Mesenchymal stem cell (in vitro differentiated cells and primary cell): ENCODE results near the gene MED12L.

Experiments used
- DNase-seq: peaks from one replicate; pipeline ENCODE4 v3.0.0-alpha.2; 2013
- H2AFZ ChIP-seq: one replicate; pipeline ENCODE4 v1.6.1; 2013; ENCODE audit warnings: low read depth, mild to moderate bottlenecking, control low read depth, inconsistent platforms, low read length, moderate library complexity
- H2AK5ac ChIP-seq: 2 replicates; pipeline ENCODE4 v1.6.1; 2013; ENCODE audit warnings: low read length, moderate library complexity, mild to moderate bottlenecking, inconsistent platforms; ENCODE audit not compliant: severe bottlenecking
- H2BK120ac ChIP-seq: one replicate; pipeline ENCODE4 v1.6.1; 2013; ENCODE audit warnings: low read depth, mild to moderate bottlenecking, inconsistent platforms, low read length, moderate library complexity
- H2BK12ac ChIP-seq, 2 experiments: one replicate each; pipeline ENCODE4 v1.6.1; 2013; ENCODE audit warnings: inconsistent platforms in 2 of 2, low read length in 2 of 2, mild to moderate bottlenecking in 2 of 2, moderate library complexity in 2 of 2, control low read depth in 1 of 2
- H2BK15ac ChIP-seq: one replicate; pipeline ENCODE4 v1.6.1; 2013; ENCODE audit warnings: mild to moderate bottlenecking, low read depth, inconsistent platforms; ENCODE audit not compliant: poor library complexity, severe bottlenecking
- H2BK5ac ChIP-seq: 2 replicates; pipeline ENCODE4 v1.6.1; 2013; ENCODE audit warnings: low read depth, mild to moderate bottlenecking, low read length, control low read depth, inconsistent platforms; ENCODE audit not compliant: poor library complexity, severe bottlenecking
- H3K14ac ChIP-seq, 2 experiments: one replicate each; pipeline ENCODE4 v1.6.1; 2013; ENCODE audit warnings: inconsistent platforms in 2 of 2, low read length in 2 of 2, control low read depth in 1 of 2, mild to moderate bottlenecking in 1 of 2, moderate library complexity in 1 of 2
- H3K18ac ChIP-seq, 2 experiments: one replicate each; pipeline ENCODE4 v1.6.1; 2013; ENCODE audit warnings: inconsistent platforms in 2 of 2, low read length in 2 of 2, control low read depth in 1 of 2, low read depth in 1 of 2, mild to moderate bottlenecking in 1 of 2
- H3K23ac ChIP-seq, 2 experiments: one replicate each; pipeline ENCODE4 v1.6.1; 2013; ENCODE audit warnings: inconsistent platforms in 2 of 2, low read length in 2 of 2, mild to moderate bottlenecking in 2 of 2, moderate library complexity in 2 of 2, control low read depth in 1 of 2
- H3K27ac ChIP-seq: 2 replicates; pipeline ENCODE4 v1.5.1; 2013; ENCODE audit warnings: mild to moderate bottlenecking, moderate library complexity, low read length, control low read depth, inconsistent platforms; ENCODE audit not compliant: poor library complexity, severe bottlenecking
- H3K27me3 ChIP-seq, 2 experiments: 2 replicates each; pipeline versions ENCODE4 v1.6.1 to v1.7.0; 2013; ENCODE audit warnings: low read length in 2 of 2, mild to moderate bottlenecking in 2 of 2, moderate library complexity in 2 of 2, control low read depth in 1 of 2, inconsistent platforms in 1 of 2; ENCODE audit not compliant: control insufficient read depth in 1 of 2, insufficient read depth in 1 of 2
- H3K36me3 ChIP-seq, 2 experiments: 2 replicates each; pipeline versions ENCODE4 v1.6.1 to v1.7.0; 2013; ENCODE audit warnings: low read length in 2 of 2, control low read depth in 1 of 2, inconsistent platforms in 1 of 2, low read depth in 1 of 2, mild to moderate bottlenecking in 1 of 2; ENCODE audit not compliant: insufficient read depth in 2 of 2, control insufficient read depth in 1 of 2
- H3K4ac ChIP-seq, 2 experiments: one replicate each; pipeline ENCODE4 v1.6.1; 2013; ENCODE audit warnings: inconsistent platforms in 2 of 2, low read length in 2 of 2, mild to moderate bottlenecking in 2 of 2, moderate library complexity in 2 of 2, control low read depth in 1 of 2, low read depth in 1 of 2
- H3K4me1 ChIP-seq: 2 replicates; pipeline ENCODE4 v1.6.1; 2013; ENCODE audit warnings: low read depth, low read length, control low read depth; ENCODE audit not compliant: control insufficient read depth, insufficient read depth
- H3K4me2 ChIP-seq: 2 replicates; pipeline ENCODE4 v1.6.1; 2013; ENCODE audit warnings: low read length, mild to moderate bottlenecking, inconsistent platforms; ENCODE audit not compliant: poor library complexity, severe bottlenecking
- H3K4me3 ChIP-seq, 2 experiments: 2 replicates each; pipeline versions ENCODE4 v1.5.1 to v1.7.0; 2013; ENCODE audit warnings: low read length in 2 of 2, mild to moderate bottlenecking in 2 of 2, control low read depth in 1 of 2, low read depth in 1 of 2; ENCODE audit not compliant: insufficient read depth in 1 of 2
- H3K79me1 ChIP-seq: replicated peaks from 2 replicates; pipeline ENCODE4 v1.6.1; 2013; ENCODE audit warnings: mild to moderate bottlenecking, control low read depth, low read length, inconsistent platforms; ENCODE audit not compliant: poor library complexity, severe bottlenecking
- H3K9ac ChIP-seq: 2 replicates; pipeline ENCODE4 v1.7.0; 2013; ENCODE audit warnings: mild to moderate bottlenecking, low read length, moderate library complexity
- H3K9me3 ChIP-seq: 2 replicates; pipeline ENCODE4 v1.7.0; 2013; ENCODE audit warnings: mild to moderate bottlenecking, low read length; ENCODE audit not compliant: control insufficient read depth
- H4K8ac ChIP-seq: one replicate; pipeline ENCODE4 v1.6.1; 2013; ENCODE audit warnings: inconsistent platforms, mild to moderate bottlenecking, low read length, moderate library complexity
- H4K91ac ChIP-seq: one replicate; pipeline ENCODE4 v1.6.1; 2013; ENCODE audit warnings: mild to moderate bottlenecking, low read length, inconsistent platforms
- WGBS: methylation state at CpG from one replicate; pipeline ENCODE4 v1.1.7; 2013; ENCODE audit warnings: mixed read lengths; 5-methylcytosine and 5-hydroxymethylcytosine counted together

The MED12L gene

GRCh38 chr3:151432616-151433372 is 347.3 kb downstream of the MED12L start:
- Histone ChIP-seq H2BK15ac (no peak overlapping the region), H3K4me2 (no peak overlapping the region), H3K18ac (peak overlapping the region in 1 of 2 experiments; percentile 46), H2BK120ac (no peak overlapping the region), H2BK5ac (no peak overlapping the region), H3K4me3 (no peak overlapping the region), H2BK12ac (no peak overlapping the region), H3K27me3 (no peaks in the 10 kb centered on the region), H4K91ac (no peak overlapping the region), H3K36me3 (peaks cover 0 to 3% of the 10 kb centered on the region in 2 experiments), H3K79me1 (no peaks in the 10 kb centered on the region), H3K23ac (no peak overlapping the region), H3K14ac (no peak overlapping the region), H2AK5ac (peak overlapping the region; percentile 67), H3K27ac (peak overlapping the region; percentile 34), H3K4me1 (peaks cover 4% of the 10 kb centered on the region), H3K4ac (peak overlapping the region in 1 of 2 experiments; percentile 52), H3K9me3 (no peaks in the 10 kb centered on the region), H4K8ac (no peak overlapping the region), H3K9ac (no peak overlapping the region), H2AFZ (no peak overlapping the region)
- WGBS = 86% methylated on average over 5 of the region's 7 CpGs
- DNase-seq = no peak

DNA sequence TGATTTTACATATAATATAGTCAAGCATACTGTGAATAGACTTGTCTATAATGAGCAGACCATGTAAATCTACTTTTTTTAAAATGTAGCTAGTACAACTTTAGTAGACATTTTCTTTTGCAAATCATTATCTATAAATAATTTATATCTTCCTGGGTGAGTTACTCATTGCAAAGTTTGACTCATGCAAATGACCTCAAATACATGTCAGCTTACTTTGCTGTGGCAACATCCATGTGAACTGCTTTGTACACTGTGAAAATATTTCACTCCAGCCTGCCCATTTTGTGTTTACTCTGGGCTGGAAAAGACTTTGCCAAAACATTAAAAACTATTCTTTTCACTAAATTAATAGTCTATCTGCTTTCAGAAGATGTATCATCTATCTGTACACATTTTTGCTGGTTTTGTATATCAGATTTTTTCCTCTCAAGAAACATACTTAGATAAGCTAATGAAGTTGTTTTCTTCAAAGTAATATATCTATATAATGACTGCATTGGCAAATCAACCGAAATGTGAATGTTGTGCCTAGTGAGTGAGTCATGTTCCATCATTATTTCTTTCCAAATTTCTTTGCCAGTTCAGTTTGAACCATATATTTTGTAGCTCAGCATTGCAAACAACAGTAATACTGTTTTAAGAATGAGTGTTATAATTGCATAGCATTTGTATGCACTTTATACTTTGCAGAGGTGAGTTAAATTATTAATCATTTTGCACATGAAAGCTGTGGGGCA is 348.9 kb downstream of the MED12L start:
- H3K4me2 ChIP-seq = no peak overlapping the region
- H3K9ac ChIP-seq = peak overlapping the region; percentile 81
- H2AK5ac ChIP-seq = no peak overlapping the region
- H4K8ac ChIP-seq = no peak overlapping the region
- H3K4me1 ChIP-seq = peaks cover 4% of the 10 kb centered on the region
- H2BK5ac ChIP-seq = no peak overlapping the region
- WGBS = no CpG with 5 or more reads among the region's 1 CpG
- H2BK120ac ChIP-seq = no peak overlapping the region
- H4K91ac ChIP-seq = no peak overlapping the region
- no peak overlapping the region for H3K18ac ChIP-seq
- no peak overlapping the region for H2AFZ ChIP-seq
- no peaks in the 10 kb centered on the region for H3K79me1 ChIP-seq
- peaks cover 0 to 3% of the 10 kb centered on the region in 2 experiments for H3K36me3 ChIP-seq
- H2BK12ac ChIP-seq = no peak overlapping the region
- H3K27me3 ChIP-seq = no peaks in the 10 kb centered on the region
- peak overlapping the region; percentile 61 for H3K27ac ChIP-seq
- H3K14ac ChIP-seq = no peak overlapping the region
- no peak overlapping the region for H3K4ac ChIP-seq
- no peak overlapping the region for H3K23ac ChIP-seq
- no peaks in the 10 kb centered on the region for H3K9me3 ChIP-seq
- DNase-seq = peak; percentile 89
- H3K4me3 ChIP-seq = peak overlapping the region in 1 of 2 experiments; percentile 31
- H2BK15ac ChIP-seq = no peak overlapping the region

DNA sequence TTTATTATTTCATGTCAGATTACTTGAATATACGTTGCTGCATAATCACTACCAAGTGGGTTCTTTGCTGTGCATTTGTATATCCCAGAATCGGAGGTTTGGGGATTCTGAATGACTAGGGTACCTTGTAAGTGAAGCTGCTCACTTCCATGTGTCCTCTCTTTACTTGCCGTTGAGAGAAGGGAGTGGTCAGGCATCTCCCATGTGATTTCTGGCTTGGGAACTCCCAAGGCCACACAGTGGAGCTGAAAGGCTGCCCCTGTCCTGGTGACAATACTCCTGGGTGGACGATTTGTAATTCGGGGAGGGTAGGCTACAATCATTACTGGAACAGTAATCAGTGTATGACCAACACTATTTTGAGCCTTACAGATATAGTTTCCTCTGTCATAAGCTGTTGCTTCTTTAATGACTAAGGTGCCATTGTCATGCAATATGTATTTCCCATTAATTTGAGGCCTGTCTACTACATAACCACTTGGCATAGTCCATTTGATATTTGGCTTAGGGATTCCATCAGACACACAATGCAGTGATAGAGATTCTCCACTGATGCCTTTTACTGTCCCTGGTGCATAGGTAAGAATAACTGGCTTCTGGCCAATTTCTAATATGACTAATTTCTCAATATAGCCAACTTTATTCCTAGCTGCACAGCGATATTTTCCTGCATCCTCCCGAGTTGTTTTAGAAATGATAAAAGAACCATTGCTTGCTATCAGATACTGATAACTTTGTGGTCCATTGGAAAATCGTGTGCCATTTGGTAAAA is 351.4 kb downstream of the MED12L start:
- Histone ChIP-seq H3K4me2 (no peak overlapping the region), H2AK5ac (peak overlapping the region; percentile 72), H3K79me1 (no peaks in the 10 kb centered on the region), H3K4me1 (peaks cover 4% of the 10 kb centered on the region), H3K9ac (no peak overlapping the region), H3K27ac (no peak overlapping the region), H2BK12ac (no peak overlapping the region), H3K18ac (no peak overlapping the region), H3K9me3 (no peaks in the 10 kb centered on the region), H3K27me3 (peaks cover 0 to 10% of the 10 kb centered on the region in 2 experiments), H3K23ac (no peak overlapping the region), H4K91ac (no peak overlapping the region), H3K14ac (no peak overlapping the region), H3K4ac (no peak overlapping the region), H4K8ac (no peak overlapping the region), H2BK120ac (no peak overlapping the region), H3K36me3 (peaks cover 0 to 3% of the 10 kb centered on the region in 2 experiments), H2BK15ac (no peak overlapping the region), H2AFZ (no peak overlapping the region), H3K4me3 (no peak overlapping the region), H2BK5ac (no peak overlapping the region)
- no peak for DNase-seq
- 97% methylated on average over 6 of the region's 8 CpGs for WGBS

DNA sequence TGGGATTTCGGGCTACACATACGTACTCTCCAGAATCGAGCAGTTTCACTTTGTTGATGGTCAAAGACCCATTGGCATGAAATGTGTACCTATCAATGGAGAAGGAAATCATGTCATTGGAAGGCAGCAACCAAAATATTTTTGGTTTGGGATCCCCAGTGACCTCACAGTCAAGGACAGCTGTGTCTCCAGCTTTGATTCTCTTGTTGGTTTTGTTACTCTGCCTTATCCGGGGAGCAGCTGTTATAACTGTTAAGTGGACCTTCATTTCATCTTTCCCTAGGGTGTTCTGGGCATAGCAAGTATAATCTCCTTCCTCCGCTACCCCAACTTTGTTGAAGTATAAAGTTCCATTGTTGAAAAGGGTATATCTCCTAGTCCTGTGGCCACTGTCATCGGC is 352.4 kb downstream of the MED12L start:
- peaks cover 0 to 15% of the 10 kb centered on the region in 2 experiments for H3K27me3 ChIP-seq
- H3K4me1 ChIP-seq = peaks cover 2% of the 10 kb centered on the region
- H3K9ac ChIP-seq = no peak overlapping the region
- no peak for DNase-seq
- H3K23ac ChIP-seq = no peak overlapping the region
- H2BK15ac ChIP-seq = no peak overlapping the region
- no peak overlapping the region for H3K27ac ChIP-seq
- H3K36me3 ChIP-seq = peaks cover 0 to 3% of the 10 kb centered on the region in 2 experiments
- H3K79me1 ChIP-seq = no peaks in the 10 kb centered on the region
- no peak overlapping the region for H2BK120ac ChIP-seq
- WGBS = 97% methylated on average over 5 of the region's 6 CpGs
- no peak overlapping the region for H3K14ac ChIP-seq
- no peak overlapping the region for H2AK5ac ChIP-seq
- no peak overlapping the region for H4K8ac ChIP-seq
- H3K9me3 ChIP-seq = no peaks in the 10 kb centered on the region
- no peak overlapping the region for H3K18ac ChIP-seq
- H2AFZ ChIP-seq = no peak overlapping the region
- no peak overlapping the region for H4K91ac ChIP-seq
- no peak overlapping the region for H2BK5ac ChIP-seq
- H3K4ac ChIP-seq = no peak overlapping the region
- H2BK12ac ChIP-seq = no peak overlapping the region
- H3K4me3 ChIP-seq = no peak overlapping the region
- no peak overlapping the region for H3K4me2 ChIP-seq
